NB4 (cell line): ENCODE results near the gene PRSS3.
"Not testable (repeated sequence)": the region's sequence is repeated elsewhere in the genome, so short reads cannot be mapped to it uniquely, and the experiment has no call there.

Experiments
- DNase-seq: peaks from one replicate; pipeline ENCODE4 v3.0.0; 2010; ENCODE audit warnings: low read depth
- H3K4me3 ChIP-seq: one replicate; pipeline ENCODE4 v1.5.1; 2011; ENCODE audit warnings: mild to moderate bottlenecking, low read depth, low read length, moderate library complexity
- MAX ChIP-seq: IDR thresholded peaks from 2 replicates; pipeline ENCODE4 v1.6.1; 2011; ENCODE audit warnings: low read depth, low read length
- MYC ChIP-seq: IDR thresholded peaks from 2 replicates; pipeline ENCODE4 v1.6.1; 2011; ENCODE audit warnings: low read depth, low read length
- POLR2A ChIP-seq: IDR thresholded peaks from 2 replicates; pipeline ENCODE4 v1.6.1; 2011; ENCODE audit warnings: mild to moderate bottlenecking; ENCODE audit not compliant: insufficient read length; ENCODE audit errors: extremely low read depth
- TF ChIP-seq, protein P1 (sequence below): IDR thresholded peaks from one replicate; pipeline ENCODE4 v1.5.1; 2012; ENCODE audit warnings: low read depth, low read length

The PRSS3 gene

DNA sequence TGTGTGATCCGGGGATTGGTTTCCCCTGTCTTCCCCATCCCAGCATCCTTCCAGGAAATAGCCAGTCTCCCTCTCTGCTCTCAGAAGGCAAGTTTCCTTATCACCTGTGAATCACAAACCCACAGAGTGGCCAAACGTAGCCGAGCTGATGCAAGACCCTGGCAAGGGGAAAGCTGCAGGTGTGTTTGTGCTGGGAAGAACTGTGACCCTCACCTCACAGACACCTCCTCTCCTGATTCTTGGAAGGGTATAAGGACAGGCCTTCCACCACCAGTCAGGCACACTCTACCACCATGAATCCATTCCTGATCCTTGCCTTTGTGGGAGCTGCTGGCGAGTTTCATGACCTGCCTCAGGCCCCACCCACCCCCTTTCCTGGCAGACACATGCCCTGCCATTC is at the start of gene PRSS3:
Gene PRSS3, plus strand, starts transcription at position 281 of the 400 bp plus-strand sequence. Its CDS starts 13 bp downstream, at position 294.
- no peak for DNase-seq
- H3K4me3 ChIP-seq = no peak within 1 kb of the TSS
- TF ChIP-seq, protein P1, sequence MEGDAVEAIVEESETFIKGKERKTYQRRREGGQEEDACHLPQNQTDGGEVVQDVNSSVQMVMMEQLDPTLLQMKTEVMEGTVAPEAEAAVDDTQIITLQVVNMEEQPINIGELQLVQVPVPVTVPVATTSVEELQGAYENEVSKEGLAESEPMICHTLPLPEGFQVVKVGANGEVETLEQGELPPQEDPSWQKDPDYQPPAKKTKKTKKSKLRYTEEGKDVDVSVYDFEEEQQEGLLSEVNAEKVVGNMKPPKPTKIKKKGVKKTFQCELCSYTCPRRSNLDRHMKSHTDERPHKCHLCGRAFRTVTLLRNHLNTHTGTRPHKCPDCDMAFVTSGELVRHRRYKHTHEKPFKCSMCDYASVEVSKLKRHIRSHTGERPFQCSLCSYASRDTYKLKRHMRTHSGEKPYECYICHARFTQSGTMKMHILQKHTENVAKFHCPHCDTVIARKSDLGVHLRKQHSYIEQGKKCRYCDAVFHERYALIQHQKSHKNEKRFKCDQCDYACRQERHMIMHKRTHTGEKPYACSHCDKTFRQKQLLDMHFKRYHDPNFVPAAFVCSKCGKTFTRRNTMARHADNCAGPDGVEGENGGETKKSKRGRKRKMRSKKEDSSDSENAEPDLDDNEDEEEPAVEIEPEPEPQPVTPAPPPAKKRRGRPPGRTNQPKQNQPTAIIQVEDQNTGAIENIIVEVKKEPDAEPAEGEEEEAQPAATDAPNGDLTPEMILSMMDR = no peak
- no peak for TF ChIP-seq POLR2A
- TF ChIP-seq MYC = no peak
- TF ChIP-seq MAX = no peak

GRCh38 chr9:33748633-33749304 is 46.6 kb upstream of the PRSS3 start:
- peak; percentile 68 for DNase-seq
- TF ChIP-seq MYC (no peak), POLR2A (no peak), MAX (no peak)
- TF ChIP-seq, protein P1 = no peak
- H3K4me3 ChIP-seq = peak overlapping the region; percentile 58

DNA sequence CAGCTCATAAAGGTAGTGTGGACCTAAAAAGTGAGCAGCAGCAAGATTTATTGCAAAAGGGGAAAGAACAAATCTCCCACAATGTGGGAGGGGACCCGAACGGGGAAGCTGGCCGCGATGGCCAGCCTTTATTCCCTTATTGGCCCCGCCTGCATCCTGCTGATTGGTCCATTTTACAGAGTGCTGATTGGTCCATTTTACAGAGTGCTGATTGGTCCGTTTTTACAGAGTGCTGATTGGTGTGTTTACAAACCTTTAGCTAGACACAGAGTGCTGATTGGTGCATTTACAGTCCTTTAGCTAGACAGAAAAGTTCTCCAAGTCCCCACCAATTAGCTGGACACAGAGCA is 46.1 kb upstream of the PRSS3 start:
- H3K4me3 ChIP-seq = peak overlapping the region; percentile 58
- TF ChIP-seq POLR2A = peak; percentile 41
- peak; percentile 76 for DNase-seq

- no peak overlapping the region for H3K4me3 ChIP-seq
- TF ChIP-seq POLR2A (no peak), MYC (no peak), MAX (no peak)
- TF ChIP-seq, protein P1 = no peak
- no peak for DNase-seq
These were observed 45.0 kb upstream of the PRSS3 start for GRCh38 chr9:33750307-33750838.

DNA sequence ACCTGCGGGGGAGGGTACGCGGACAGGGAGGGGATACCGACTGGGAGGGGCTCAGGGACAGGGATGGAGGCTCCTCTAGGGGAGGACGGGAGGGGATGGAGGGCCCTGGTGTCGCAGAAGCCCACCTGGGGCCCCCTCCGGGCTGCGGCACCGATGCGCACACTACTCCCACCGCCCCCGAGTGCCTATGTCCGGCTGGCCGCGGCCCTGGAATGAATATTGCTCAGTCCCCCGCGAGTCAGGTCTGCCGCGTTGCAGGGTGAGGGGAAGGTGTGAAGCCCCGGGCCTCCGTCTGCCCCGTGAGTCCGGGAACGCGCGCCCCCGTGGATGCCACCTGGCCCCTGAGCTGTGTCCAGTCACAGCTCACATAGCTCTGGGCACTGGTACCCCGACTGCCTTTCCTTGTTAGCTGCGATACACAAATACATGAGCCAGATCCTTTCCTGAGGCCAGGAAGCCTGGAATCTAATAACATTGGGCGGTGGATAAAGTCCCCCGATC is 44.5 kb upstream of the PRSS3 start:
- no peak for DNase-seq
- H3K4me3 ChIP-seq = no peak overlapping the region
- TF ChIP-seq POLR2A = no peak

DNA sequence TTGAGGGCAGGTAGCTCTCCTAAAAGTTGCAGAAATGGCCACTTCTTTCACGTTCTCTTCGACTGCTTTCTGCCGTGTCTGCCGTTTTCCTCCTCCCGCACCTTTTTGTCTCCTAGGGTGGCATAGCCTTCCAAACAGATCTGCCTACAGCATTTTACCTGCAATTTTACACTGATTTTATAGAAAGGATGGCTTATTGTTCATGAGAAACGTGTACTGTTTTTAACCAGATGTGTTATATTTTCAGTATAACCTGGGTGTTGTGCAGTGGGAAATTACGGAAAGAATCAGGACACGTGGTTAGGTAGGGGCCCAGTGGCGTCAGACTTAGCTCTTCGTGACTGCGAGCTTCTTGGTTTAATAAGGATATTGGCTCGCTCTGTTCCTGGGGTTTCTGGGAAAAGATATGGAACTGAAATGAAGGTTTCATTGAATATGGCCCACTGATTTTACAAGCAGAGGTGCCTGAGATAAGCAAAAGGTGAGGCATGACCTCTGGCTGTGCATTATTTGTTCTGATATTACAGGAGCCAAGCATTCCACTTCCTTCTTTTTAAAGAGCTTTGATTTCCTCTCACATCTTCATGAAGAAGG is 43.7 kb upstream of the PRSS3 start:
- no peak for TF ChIP-seq MYC
- TF ChIP-seq, protein P1 = no peak
- no peak for TF ChIP-seq POLR2A
- TF ChIP-seq MAX = no peak
- no peak overlapping the region for H3K4me3 ChIP-seq
- DNase-seq = no peak

DNA sequence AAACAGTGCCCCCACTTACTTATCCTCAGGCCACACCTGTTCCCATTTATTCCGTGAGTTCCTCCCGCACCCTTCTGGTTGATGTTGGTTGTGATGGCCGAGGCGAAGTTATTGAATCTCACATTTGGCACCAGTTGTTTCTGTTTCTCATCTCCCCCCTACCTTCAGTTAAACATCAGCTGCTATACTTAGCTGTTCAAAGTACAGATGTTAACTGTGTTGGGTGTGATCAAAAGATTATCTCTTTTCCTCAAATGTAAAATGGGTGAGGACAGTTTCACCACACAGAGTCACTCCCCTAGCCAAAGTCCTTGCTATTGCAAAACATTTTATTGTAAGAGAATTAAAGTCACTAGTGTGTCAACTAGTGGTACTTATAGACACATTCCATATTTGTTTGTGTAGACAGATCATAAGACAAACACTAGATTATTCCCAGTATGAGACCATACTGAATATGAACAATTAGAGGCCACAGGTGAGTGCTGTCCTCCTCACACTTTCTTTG is 43.2 kb upstream of the PRSS3 start:
- TF ChIP-seq, protein P1 = no peak
- TF ChIP-seq MYC (no peak), POLR2A (no peak), MAX (no peak)
- no peak for DNase-seq
- H3K4me3 ChIP-seq = no peak overlapping the region

- DNase-seq = not testable (repeated sequence)
These were observed 42.6 kb upstream of the PRSS3 start for GRCh38 chr9:33752789-33753188.

DNA sequence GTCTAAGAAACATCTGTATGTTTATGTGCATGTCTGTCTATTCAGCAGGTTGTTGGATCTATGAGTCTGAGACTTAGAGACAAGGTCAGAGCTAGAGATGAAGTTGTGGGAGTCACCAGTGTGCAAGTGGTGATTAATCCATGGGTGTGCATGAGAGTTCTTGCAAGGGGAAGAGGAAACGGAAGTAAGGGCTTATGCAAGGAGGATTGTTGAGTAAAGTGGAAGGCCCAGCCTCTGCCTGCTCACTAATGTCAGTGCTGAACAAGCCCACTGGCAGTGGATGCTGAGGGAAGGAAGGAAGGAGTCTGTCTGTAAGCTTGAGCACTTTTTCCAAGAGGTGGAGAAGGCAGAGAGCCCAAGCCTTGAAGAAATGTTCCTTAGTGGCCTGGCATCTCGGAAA is 35.7 kb upstream of the PRSS3 start:
- DNase-seq = peak; percentile 93
- not testable (repeated sequence) for H3K4me3 ChIP-seq

More at GRCh38 chr9:33752789-33753188, 42.6 kb upstream of the PRSS3 start:
- H3K4me3 ChIP-seq = not testable (repeated sequence)
